Measurements from ENCODE around the gene INTS1. TPM values are rescaled to one million over a fixed set of nuclear protein-coding genes. Genes with fewer than 3 reads are reported as not detected.

The INTS1 gene
- total RNA-seq, 1 experiment from 2014 or later: 161 TPM

DNA sequence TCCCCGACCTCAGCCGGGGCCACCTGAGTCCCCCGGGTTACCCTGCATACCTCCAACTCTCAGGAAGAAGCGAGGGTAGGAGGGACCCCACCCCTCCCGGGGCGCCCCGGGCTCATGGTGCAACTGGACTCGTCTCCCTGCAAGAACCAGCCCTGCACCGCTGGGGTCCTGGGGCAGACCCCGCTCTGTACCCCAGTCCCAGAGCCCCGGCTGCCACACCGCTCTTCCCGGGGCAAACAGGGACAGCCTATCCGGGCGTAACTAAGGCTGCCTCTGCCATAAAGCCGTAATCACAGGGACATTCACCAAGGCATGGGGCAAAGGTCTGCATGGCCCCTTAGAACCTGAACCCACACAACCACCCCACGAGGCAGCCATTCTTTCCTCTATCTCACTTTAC is 19.7 kb upstream of the INTS1 start (continued):
- TF ChIP-seq, protein P1, sequence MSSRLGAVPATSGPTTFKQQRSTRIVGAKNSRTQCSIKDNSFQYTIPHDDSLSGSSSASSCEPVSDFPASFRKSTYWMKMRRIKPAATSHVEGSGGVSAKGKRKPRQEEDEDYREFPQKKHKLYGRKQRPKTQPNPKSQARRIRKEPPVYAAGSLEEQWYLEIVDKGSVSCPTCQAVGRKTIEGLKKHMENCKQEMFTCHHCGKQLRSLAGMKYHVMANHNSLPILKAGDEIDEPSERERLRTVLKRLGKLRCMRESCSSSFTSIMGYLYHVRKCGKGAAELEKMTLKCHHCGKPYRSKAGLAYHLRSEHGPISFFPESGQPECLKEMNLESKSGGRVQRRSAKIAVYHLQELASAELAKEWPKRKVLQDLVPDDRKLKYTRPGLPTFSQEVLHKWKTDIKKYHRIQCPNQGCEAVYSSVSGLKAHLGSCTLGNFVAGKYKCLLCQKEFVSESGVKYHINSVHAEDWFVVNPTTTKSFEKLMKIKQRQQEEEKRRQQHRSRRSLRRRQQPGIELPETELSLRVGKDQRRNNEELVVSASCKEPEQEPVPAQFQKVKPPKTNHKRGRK (CRISPR knock-in tag; IDR thresholded peaks at IDR 0.05; ENCODE audit: borderline replicate concordance): no peak
- TF ChIP-seq JUN (CRISPR knock-in tag; IDR thresholded peaks at IDR 0.05) (no peak), EMX1 (CRISPR knock-in tag; IDR thresholded peaks at IDR 0.05) (no peak)
- TF ChIP-seq, protein P2, sequence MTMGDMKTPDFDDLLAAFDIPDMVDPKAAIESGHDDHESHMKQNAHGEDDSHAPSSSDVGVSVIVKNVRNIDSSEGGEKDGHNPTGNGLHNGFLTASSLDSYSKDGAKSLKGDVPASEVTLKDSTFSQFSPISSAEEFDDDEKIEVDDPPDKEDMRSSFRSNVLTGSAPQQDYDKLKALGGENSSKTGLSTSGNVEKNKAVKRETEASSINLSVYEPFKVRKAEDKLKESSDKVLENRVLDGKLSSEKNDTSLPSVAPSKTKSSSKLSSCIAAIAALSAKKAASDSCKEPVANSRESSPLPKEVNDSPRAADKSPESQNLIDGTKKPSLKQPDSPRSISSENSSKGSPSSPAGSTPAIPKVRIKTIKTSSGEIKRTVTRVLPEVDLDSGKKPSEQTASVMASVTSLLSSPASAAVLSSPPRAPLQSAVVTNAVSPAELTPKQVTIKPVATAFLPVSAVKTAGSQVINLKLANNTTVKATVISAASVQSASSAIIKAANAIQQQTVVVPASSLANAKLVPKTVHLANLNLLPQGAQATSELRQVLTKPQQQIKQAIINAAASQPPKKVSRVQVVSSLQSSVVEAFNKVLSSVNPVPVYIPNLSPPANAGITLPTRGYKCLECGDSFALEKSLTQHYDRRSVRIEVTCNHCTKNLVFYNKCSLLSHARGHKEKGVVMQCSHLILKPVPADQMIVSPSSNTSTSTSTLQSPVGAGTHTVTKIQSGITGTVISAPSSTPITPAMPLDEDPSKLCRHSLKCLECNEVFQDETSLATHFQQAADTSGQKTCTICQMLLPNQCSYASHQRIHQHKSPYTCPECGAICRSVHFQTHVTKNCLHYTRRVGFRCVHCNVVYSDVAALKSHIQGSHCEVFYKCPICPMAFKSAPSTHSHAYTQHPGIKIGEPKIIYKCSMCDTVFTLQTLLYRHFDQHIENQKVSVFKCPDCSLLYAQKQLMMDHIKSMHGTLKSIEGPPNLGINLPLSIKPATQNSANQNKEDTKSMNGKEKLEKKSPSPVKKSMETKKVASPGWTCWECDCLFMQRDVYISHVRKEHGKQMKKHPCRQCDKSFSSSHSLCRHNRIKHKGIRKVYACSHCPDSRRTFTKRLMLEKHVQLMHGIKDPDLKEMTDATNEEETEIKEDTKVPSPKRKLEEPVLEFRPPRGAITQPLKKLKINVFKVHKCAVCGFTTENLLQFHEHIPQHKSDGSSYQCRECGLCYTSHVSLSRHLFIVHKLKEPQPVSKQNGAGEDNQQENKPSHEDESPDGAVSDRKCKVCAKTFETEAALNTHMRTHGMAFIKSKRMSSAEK (CRISPR knock-in tag; IDR thresholded peaks at IDR 0.05; ENCODE audit: borderline replicate concordance): no peak

DNA sequence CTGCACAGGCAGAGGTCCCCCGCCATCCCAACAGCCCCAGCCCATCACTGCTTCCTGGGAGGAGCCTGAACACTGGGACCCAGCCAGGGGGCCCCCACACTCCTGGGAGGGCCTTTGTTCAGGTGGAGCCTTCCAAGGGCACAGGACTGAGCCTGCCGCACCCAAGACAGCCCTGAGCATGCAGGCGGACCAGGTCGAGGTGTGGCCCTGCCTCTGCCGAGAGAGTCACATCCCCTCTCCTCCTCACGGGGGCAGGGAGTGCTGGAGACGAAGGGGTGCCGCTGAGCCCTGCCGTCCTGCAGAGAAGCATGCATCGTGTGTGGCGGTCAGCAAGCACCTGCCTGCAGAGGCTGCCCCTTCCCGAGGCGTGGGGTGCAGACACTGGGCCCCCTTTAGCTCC is 19.0 kb upstream of the INTS1 start:
- Mint-ChIP-seq H3K27ac (no peak overlapping the region), H3K4me3 (no peak overlapping the region), H3K36me3 (no peaks in the 10 kb centered on the region), H3K9me3 (peaks cover 8% of the 10 kb centered on the region), H3K27me3 (ENCODE audit: low read depth) (no peaks in the 10 kb centered on the region; the same call in 1 of the 2 replicates), H3K4me1 (peaks cover 12% of the 10 kb centered on the region)
- DNase-seq (ENCODE audit: low spot score): no peak
- no peak for TF ChIP-seq RELA (CRISPR knock-in tag; IDR thresholded peaks at IDR 0.05; ENCODE audit: borderline replicate concordance)
- peak; percentile 40; the same call in 1 of the 2 replicates for TF ChIP-seq FOXP1 (CRISPR knock-in tag; IDR thresholded peaks at IDR 0.05; ENCODE audit: borderline replicate concordance)
- CTCF ChIA-PET: interaction anchor here (0.5 kb wide), 1 partner anchor 47 kb away, joined by 3 read pairs; no protein-coding TSS in a partner anchor
- POLR2A ChIA-PET: no interaction called here
- ATAC-seq: peak; percentile 92

DNA sequence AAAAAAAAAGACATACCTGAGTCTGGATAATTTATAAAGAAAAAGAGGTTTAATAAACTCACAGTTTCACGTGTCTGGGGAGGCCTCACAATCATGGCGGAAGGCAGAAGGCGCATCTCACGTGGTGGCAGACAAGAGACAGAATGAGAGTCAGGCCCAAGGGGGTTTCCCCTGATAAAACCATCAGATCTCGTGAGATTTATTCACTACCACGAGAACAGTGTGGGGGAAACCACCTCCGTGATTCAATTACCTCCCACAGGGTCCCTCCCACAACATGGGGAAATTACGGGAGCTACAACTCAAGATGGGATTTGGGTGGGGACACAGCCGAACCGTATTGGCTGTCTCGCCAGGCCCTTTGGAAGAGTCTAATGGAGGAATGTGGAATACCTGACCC is 17.3 kb upstream of the INTS1 start:
- H3K4me3 Mint-ChIP-seq: no peak overlapping the region
- H3K27ac Mint-ChIP-seq: no peak overlapping the region
- ATAC-seq (no peak), DNase-seq (ENCODE audit: low spot score) (no peak)
- no peaks in the 10 kb centered on the region; the same call in 1 of the 2 replicates for H3K27me3 Mint-ChIP-seq (ENCODE audit: low read depth)
- CTCF ChIA-PET: no interaction called here
- H3K4me1 Mint-ChIP-seq: peaks cover 7% of the 10 kb centered on the region
- peaks cover 8% of the 10 kb centered on the region for H3K9me3 Mint-ChIP-seq
- POLR2A ChIA-PET: no interaction called here
- no peaks in the 10 kb centered on the region for H3K36me3 Mint-ChIP-seq
- TF ChIP-seq, protein P3, sequence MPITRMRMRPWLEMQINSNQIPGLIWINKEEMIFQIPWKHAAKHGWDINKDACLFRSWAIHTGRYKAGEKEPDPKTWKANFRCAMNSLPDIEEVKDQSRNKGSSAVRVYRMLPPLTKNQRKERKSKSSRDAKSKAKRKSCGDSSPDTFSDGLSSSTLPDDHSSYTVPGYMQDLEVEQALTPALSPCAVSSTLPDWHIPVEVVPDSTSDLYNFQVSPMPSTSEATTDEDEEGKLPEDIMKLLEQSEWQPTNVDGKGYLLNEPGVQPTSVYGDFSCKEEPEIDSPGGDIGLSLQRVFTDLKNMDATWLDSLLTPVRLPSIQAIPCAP (CRISPR knock-in tag; IDR thresholded peaks at IDR 0.05): no peak
- TF ChIP-seq ATF1 (CRISPR knock-in tag; IDR thresholded peaks at IDR 0.05) (no peak), ZNF396 (CRISPR knock-in tag; IDR thresholded peaks at IDR 0.05; ENCODE audit: borderline replicate concordance) (no peak), IRF2 (CRISPR knock-in tag; IDR thresholded peaks at IDR 0.05; ENCODE audit: borderline replicate concordance, low read depth) (no peak), TEAD4 (CRISPR knock-in tag; IDR thresholded peaks at IDR 0.05) (no peak), GABPB1 (CRISPR knock-in tag; IDR thresholded peaks at IDR 0.05) (no peak), SMAD4 (CRISPR knock-in tag; IDR thresholded peaks at IDR 0.05) (no peak)
- TF ChIP-seq, protein P4, sequence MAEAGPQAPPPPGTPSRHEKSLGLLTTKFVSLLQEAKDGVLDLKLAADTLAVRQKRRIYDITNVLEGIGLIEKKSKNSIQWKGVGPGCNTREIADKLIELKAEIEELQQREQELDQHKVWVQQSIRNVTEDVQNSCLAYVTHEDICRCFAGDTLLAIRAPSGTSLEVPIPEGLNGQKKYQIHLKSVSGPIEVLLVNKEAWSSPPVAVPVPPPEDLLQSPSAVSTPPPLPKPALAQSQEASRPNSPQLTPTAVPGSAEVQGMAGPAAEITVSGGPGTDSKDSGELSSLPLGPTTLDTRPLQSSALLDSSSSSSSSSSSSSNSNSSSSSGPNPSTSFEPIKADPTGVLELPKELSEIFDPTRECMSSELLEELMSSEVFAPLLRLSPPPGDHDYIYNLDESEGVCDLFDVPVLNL (CRISPR knock-in tag; IDR thresholded peaks at IDR 0.05; ENCODE audit: borderline replicate concordance, low read depth): no peak
- TF ChIP-seq, protein P5, sequence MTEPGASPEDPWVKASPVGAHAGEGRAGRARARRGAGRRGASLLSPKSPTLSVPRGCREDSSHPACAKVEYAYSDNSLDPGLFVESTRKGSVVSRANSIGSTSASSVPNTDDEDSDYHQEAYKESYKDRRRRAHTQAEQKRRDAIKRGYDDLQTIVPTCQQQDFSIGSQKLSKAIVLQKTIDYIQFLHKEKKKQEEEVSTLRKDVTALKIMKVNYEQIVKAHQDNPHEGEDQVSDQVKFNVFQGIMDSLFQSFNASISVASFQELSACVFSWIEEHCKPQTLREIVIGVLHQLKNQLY (CRISPR knock-in tag; IDR thresholded peaks at IDR 0.05): no peak
- TF ChIP-seq, protein P6, sequence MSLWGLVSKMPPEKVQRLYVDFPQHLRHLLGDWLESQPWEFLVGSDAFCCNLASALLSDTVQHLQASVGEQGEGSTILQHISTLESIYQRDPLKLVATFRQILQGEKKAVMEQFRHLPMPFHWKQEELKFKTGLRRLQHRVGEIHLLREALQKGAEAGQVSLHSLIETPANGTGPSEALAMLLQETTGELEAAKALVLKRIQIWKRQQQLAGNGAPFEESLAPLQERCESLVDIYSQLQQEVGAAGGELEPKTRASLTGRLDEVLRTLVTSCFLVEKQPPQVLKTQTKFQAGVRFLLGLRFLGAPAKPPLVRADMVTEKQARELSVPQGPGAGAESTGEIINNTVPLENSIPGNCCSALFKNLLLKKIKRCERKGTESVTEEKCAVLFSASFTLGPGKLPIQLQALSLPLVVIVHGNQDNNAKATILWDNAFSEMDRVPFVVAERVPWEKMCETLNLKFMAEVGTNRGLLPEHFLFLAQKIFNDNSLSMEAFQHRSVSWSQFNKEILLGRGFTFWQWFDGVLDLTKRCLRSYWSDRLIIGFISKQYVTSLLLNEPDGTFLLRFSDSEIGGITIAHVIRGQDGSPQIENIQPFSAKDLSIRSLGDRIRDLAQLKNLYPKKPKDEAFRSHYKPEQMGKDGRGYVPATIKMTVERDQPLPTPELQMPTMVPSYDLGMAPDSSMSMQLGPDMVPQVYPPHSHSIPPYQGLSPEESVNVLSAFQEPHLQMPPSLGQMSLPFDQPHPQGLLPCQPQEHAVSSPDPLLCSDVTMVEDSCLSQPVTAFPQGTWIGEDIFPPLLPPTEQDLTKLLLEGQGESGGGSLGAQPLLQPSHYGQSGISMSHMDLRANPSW (CRISPR knock-in tag; conservative IDR thresholded peaks at IDR 0.05; ENCODE audit: low read depth): no peak
- TF ChIP-seq, protein P7, sequence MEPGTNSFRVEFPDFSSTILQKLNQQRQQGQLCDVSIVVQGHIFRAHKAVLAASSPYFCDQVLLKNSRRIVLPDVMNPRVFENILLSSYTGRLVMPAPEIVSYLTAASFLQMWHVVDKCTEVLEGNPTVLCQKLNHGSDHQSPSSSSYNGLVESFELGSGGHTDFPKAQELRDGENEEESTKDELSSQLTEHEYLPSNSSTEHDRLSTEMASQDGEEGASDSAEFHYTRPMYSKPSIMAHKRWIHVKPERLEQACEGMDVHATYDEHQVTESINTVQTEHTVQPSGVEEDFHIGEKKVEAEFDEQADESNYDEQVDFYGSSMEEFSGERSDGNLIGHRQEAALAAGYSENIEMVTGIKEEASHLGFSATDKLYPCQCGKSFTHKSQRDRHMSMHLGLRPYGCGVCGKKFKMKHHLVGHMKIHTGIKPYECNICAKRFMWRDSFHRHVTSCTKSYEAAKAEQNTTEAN (CRISPR knock-in tag; IDR thresholded peaks at IDR 0.05): no peak
- TF ChIP-seq, protein P8, sequence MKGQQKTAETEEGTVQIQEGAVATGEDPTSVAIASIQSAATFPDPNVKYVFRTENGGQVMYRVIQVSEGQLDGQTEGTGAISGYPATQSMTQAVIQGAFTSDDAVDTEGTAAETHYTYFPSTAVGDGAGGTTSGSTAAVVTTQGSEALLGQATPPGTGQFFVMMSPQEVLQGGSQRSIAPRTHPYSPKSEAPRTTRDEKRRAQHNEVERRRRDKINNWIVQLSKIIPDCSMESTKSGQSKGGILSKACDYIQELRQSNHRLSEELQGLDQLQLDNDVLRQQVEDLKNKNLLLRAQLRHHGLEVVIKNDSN (CRISPR knock-in tag; IDR thresholded peaks at IDR 0.05): no peak
- TF ChIP-seq, protein P9, sequence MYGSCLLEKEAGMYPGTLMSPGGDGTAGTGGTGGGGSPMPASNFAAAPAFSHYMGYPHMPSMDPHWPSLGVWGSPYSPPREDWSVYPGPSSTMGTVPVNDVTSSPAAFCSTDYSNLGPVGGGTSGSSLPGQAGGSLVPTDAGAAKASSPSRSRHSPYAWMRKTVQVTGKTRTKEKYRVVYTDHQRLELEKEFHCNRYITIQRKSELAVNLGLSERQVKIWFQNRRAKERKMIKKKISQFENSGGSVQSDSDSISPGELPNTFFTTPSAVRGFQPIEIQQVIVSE (CRISPR knock-in tag; IDR thresholded peaks at IDR 0.05; ENCODE audit: borderline replicate concordance): no peak
